Measurements from ENCODE around the gene OR2H2. TPM values are rescaled to one million over a fixed set of nuclear protein-coding genes. Genes with fewer than 3 reads are reported as not detected.
A peak's percentile ranks its signal among the peaks of the same experiment; 100 is the strongest.

The OR2H2 gene
- total RNA-seq, 6 experiments from 2014 or later = not detected

DNA sequence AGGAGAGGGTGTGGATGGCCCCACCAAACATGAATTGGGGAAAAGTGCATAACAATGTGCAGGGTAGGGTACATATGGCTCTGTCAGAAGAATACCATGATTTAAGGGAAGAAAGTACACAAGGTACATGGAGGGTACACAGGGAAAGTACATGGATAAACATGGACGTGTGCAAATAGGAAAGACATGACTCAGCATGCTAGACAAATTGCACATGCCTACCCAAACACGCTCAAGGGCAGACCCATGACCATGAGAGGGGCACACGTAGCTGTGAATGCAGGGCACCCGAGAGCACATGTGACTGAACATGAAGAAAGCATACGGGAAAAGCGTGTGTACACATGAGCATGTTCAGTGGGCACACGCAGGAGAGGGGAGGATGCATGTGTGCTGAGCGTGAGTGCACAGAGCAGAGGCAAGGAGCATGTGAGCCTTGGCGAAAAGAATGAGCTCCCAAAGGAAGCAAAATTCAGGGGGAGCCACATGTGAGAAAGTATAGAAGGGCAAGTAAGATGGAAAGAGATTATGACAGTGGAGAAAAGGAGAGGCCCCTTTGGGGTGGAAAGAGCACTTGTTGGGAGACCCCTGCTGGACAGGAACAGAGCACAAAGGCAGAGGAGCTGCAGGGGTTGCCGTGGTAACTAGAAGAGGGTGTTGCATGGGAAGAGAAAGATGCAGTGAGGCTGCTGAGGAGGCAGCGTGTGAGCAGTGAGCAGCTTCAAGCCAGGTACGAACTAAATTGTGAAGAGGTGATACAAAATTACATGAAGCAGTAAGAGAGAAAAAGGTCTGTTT, 17.8 kb downstream of the OR2H2 start:
- TF ChIP-seq, protein P1, sequence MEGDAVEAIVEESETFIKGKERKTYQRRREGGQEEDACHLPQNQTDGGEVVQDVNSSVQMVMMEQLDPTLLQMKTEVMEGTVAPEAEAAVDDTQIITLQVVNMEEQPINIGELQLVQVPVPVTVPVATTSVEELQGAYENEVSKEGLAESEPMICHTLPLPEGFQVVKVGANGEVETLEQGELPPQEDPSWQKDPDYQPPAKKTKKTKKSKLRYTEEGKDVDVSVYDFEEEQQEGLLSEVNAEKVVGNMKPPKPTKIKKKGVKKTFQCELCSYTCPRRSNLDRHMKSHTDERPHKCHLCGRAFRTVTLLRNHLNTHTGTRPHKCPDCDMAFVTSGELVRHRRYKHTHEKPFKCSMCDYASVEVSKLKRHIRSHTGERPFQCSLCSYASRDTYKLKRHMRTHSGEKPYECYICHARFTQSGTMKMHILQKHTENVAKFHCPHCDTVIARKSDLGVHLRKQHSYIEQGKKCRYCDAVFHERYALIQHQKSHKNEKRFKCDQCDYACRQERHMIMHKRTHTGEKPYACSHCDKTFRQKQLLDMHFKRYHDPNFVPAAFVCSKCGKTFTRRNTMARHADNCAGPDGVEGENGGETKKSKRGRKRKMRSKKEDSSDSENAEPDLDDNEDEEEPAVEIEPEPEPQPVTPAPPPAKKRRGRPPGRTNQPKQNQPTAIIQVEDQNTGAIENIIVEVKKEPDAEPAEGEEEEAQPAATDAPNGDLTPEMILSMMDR (IDR thresholded peaks at IDR 0.05) = peak; percentile 54
- H3K4me1 Mint-ChIP-seq (ENCODE audit: low read depth) = no peaks in the 10 kb centered on the region
- H3K4me3 Mint-ChIP-seq = no peak overlapping the region
- peaks cover 31% of the 10 kb centered on the region for H3K36me3 Mint-ChIP-seq (ENCODE audit: low read depth)
- DNase-seq = peak; percentile 17
- H3K27ac Mint-ChIP-seq = peak overlapping the region; percentile 61
- H3K9me3 Mint-ChIP-seq = no peaks in the 10 kb centered on the region
- H3K27me3 Mint-ChIP-seq (ENCODE audit: insufficient read depth) = peaks cover 2% of the 10 kb centered on the region; the same call in 1 of the 2 replicates

DNA sequence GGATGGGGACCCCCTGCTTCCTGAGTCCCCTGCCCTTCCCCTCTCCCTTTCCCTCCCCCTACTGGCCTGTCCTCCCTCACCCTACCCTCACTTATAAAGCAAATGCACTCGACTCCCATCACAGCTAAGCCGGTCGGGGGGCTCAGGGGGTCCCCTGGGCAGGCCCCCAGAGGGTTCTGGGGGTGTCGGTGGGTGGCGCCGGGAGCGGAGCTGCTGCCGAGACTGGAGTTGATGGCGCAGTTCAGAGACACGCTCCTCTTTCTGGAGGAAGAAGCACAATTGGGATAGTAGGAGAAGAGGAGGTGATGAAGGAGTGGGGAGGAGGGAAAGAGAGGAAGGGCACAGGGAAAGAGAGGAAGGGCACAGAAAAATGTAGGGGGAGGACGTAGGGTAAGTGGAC, 18.5 kb downstream of the OR2H2 start:
- H3K4me1 Mint-ChIP-seq (ENCODE audit: low read depth) = no peaks in the 10 kb centered on the region
- H3K4me3 Mint-ChIP-seq = no peak overlapping the region
- TF ChIP-seq, protein P1 (IDR thresholded peaks at IDR 0.05) = no peak
- H3K27me3 Mint-ChIP-seq (ENCODE audit: insufficient read depth) = peaks cover 2% of the 10 kb centered on the region; the same call in 1 of the 2 replicates
- peaks cover 37% of the 10 kb centered on the region for H3K36me3 Mint-ChIP-seq (ENCODE audit: low read depth)
- DNase-seq = no peak
- H3K9me3 Mint-ChIP-seq = no peaks in the 10 kb centered on the region
- H3K27ac Mint-ChIP-seq = no peak overlapping the region; the same call in 1 of the 2 replicates

DNA sequence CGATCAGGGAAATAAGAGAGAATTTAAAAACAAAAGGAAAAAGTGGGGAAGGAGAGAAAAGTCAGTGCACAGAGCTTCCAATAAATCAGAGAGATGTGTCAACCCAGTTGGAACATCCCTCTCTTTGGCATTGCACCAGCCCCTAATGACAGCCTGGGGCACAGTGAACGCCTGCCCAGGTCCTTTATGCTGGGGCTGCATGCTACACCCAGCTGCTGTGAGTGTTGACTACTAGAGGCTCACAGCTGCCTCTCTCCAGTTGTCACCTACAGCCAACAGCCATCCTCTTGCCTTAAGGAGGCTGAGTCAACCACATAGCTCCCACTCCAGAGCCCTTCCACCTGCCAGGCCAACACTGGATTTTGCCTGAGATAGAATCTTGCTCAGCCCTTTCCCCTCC, 19.0 kb downstream of the OR2H2 start:
- no peak for DNase-seq
- TF ChIP-seq, protein P1 (IDR thresholded peaks at IDR 0.05) = no peak
- Mint-ChIP-seq H3K9me3 (no peaks in the 10 kb centered on the region), H3K27ac (no peak overlapping the region; the same call in 1 of the 2 replicates), H3K27me3 (ENCODE audit: insufficient read depth) (peaks cover 2% of the 10 kb centered on the region; the same call in 1 of the 2 replicates), H3K4me3 (no peak overlapping the region), H3K4me1 (ENCODE audit: low read depth) (no peaks in the 10 kb centered on the region), H3K36me3 (ENCODE audit: low read depth) (peaks cover 40% of the 10 kb centered on the region)

DNA sequence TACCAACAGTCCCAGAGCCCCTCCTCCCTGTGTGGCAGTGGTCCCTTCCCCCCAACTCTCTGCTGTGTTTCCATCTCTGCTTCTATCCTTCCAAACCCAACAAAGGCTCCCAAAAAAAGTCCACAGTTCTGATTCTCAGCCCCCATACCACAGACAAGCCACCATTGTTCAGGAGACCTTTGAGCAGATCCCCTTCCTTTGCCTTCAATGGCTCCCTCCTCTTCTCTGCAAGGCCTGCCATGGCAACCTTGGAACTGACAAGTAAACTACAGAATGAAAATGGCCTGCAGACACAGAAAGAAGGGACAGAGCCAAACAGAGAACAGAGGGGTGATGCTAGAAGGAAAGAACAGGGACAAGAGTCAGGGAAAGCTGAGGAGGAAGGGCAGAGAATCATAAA, 23.2 kb downstream of the OR2H2 start:
- Mint-ChIP-seq H3K36me3 (ENCODE audit: low read depth) (peaks cover 50% of the 10 kb centered on the region), H3K4me3 (no peak overlapping the region)

DNA sequence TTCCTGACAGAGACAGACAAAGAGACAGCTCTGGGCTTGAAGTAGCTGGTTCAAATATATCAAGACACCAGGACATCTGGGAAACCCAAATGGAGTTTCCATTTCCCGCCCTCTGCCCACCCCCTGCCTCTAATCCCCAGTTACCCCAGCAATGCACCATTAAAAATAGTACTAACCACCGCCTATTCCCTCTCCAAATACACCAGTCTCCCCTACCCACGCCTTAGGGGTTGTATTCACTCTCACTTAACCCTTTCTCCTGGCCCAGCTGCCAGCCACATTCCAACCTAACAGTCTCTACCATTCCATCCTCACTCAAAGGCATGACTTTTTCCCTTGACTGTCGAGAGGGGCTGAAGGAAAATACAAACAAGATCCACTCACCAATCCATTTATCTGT, 25.6 kb downstream of the OR2H2 start:
- Mint-ChIP-seq H3K27ac (no peak overlapping the region), H3K27me3 (ENCODE audit: insufficient read depth) (no peaks in the 10 kb centered on the region), H3K4me3 (no peak overlapping the region), H3K9me3 (no peaks in the 10 kb centered on the region), H3K4me1 (ENCODE audit: low read depth) (peaks cover 6% of the 10 kb centered on the region; the same call in 1 of the 2 replicates), H3K36me3 (ENCODE audit: low read depth) (peaks cover 55% of the 10 kb centered on the region)
- DNase-seq = no peak
- TF ChIP-seq, protein P1 (IDR thresholded peaks at IDR 0.05) = no peak

More for the DNA sequence above, 23.2 kb downstream of the OR2H2 start:
- H3K27me3 Mint-ChIP-seq (ENCODE audit: insufficient read depth) = peaks cover under 1% of the 10 kb centered on the region; the same call in 1 of the 2 replicates
- H3K9me3 Mint-ChIP-seq = no peaks in the 10 kb centered on the region
- TF ChIP-seq, protein P1 (IDR thresholded peaks at IDR 0.05) = no peak
- DNase-seq = no peak
- H3K4me1 Mint-ChIP-seq (ENCODE audit: low read depth) = peaks cover 3% of the 10 kb centered on the region; the same call in 1 of the 2 replicates
- H3K27ac Mint-ChIP-seq = no peak overlapping the region

All from HFFc6 (cell line).